Breast epithelium (tissue), 4 donors: ENCODE data around the gene STXBP5. TPM values are rescaled to one million over a fixed set of nuclear protein-coding genes. Genes with fewer than 3 reads are reported as not detected.

ENCODE experiments used
- DNase-seq, 2 donors: peaks; one replicate each; pipeline ENCODE4 v3.0.0-alpha.2; 2019; ENCODE audit warnings: low spot score in 2 of 2
- H3K27ac ChIP-seq, 2 donors: fragments of 200-600 bp; sonication (generic) in 1 of 2; one replicate each; pipeline ENCODE4 v1.5.1; 2016 to 2019; ENCODE audit warnings: mild to moderate bottlenecking in 1 of 2
- H3K27me3 ChIP-seq, 2 donors: fragments of 200-600 bp; sonication (generic) in 1 of 2; one replicate each; pipeline versions ENCODE4 v1.5.1 to v1.6.0; 2017 to 2019; ENCODE audit warnings: control low read depth in 1 of 2, mild to moderate bottlenecking in 1 of 2
- H3K36me3 ChIP-seq: fragments of 200-600 bp; one replicate; pipeline ENCODE4 v1.5.1; 2019
- H3K4me1 ChIP-seq, 2 donors: fragments of 200-600 bp; sonication (generic); one replicate each; pipeline ENCODE4 v1.5.1; 2016 to 2019; ENCODE audit warnings: control low read depth in 1 of 2
- H3K4me3 ChIP-seq, 3 donors: fragments of 200-600 bp; sonication (generic); 1 replicate in 2 of 3; 2 replicates in 1 of 3; pipeline ENCODE4 v1.5.1; 2016 to 2019; ENCODE audit warnings: mild to moderate bottlenecking in 3 of 3, moderate library complexity in 2 of 3
- H3K9me3 ChIP-seq, 2 donors: fragments of 200-600 bp; sonication (generic) in 1 of 2; one replicate each; pipeline ENCODE4 v1.5.1; 2016 to 2019; ENCODE audit warnings: control low read depth in 1 of 2
- CTCF ChIP-seq, 3 donors: fragments of 450-650 bp; IDR thresholded peaks; one replicate each; pipeline ENCODE4 v1.5.1; 2016 to 2017; ENCODE audit warnings: antibody characterized with exemption in 3 of 3, mild to moderate bottlenecking in 3 of 3, moderate library complexity in 3 of 3
- POLR2A ChIP-seq: fragments of 450-650 bp; IDR thresholded peaks from one replicate; pipeline ENCODE4 v1.6.1; 2016; ENCODE audit warnings: antibody characterized with exemption, mild to moderate bottlenecking, moderate library complexity
- POLR2AphosphoS5 ChIP-seq, 3 donors: sonication (generic); formaldehyde crosslinking; IDR thresholded peaks; one replicate each; pipeline ENCODE4 v1.6.1; 2017; ENCODE audit warnings: antibody characterized with exemption in 3 of 3
- intact Hi-C: fragments of 100-400 bp; cut with DNase I; formaldehyde crosslinking; loops from one replicate; pipeline ENCODE4 v1.15.1; 2023; ENCODE audit warnings: low total_unique reads
- total RNA-seq, 3 donors: library from RNA; depleted of rRNA; stranded (reverse); fragments of >200 nt; gene quantifications; one replicate each; pipeline ENCODE4 v1.1.0, GENCODE V29; 2016

STXBP5 gene
- total RNA-seq, 3 donors from 2014 or later: 21.3 to 43.6 (median 26.9) TPM

- H3K4me1 ChIP-seq: no peaks in the 10 kb centered on the region
- no peak overlapping the region for H3K27ac ChIP-seq
- no peak for TF ChIP-seq POLR2A
- TF ChIP-seq CTCF (IDR thresholded peaks at IDR 0.05): no peak
- no peak overlapping the region for H3K4me3 ChIP-seq
- intact Hi-C loops: no loop called here
- no peaks in the 10 kb centered on the region for H3K36me3 ChIP-seq
- H3K27me3 ChIP-seq: no peaks in the 10 kb centered on the region
- DNase-seq: no peak
- no peaks in the 10 kb centered on the region for H3K9me3 ChIP-seq
Observed at GRCh38 chr6:147195987-147196386, 8.2 kb upstream of the STXBP5 start.

- intact Hi-C loops: no loop called here
- no peaks in the 10 kb centered on the region for H3K27me3 ChIP-seq
- no peak overlapping the region for H3K4me3 ChIP-seq
- no peak overlapping the region for H3K27ac ChIP-seq
- no peaks in the 10 kb centered on the region for H3K36me3 ChIP-seq
- DNase-seq: no peak
- TF ChIP-seq CTCF (IDR thresholded peaks at IDR 0.05) (no peak), POLR2AphosphoS5 (IDR thresholded peaks at IDR 0.05) (no peak), POLR2A (no peak)
- H3K9me3 ChIP-seq: no peaks in the 10 kb centered on the region
- no peaks in the 10 kb centered on the region for H3K4me1 ChIP-seq
Observed at GRCh38 chr6:147200711-147201110, 3.5 kb upstream of the STXBP5 start.

- Histone ChIP-seq H3K4me3 (peak overlapping the region; percentile 85 to 93 (median 86)), H3K36me3 (no peaks in the 10 kb centered on the region), H3K4me1 (no peaks in the 10 kb centered on the region), H3K9me3 (no peaks in the 10 kb centered on the region), H3K27me3 (no peaks in the 10 kb centered on the region), H3K27ac (peak overlapping the region; percentile 96 to 98)
- intact Hi-C loops: no loop called here
- TF ChIP-seq CTCF (IDR thresholded peaks at IDR 0.05) (no peak), POLR2A (no peak), POLR2AphosphoS5 (IDR thresholded peaks at IDR 0.05) (no peak)
- no peak for DNase-seq
Observed at GRCh38 chr6:147201885-147202515, 2.2 kb upstream of the STXBP5 start.

GRCh38 chr6:147202516-147203310, 1.5 kb upstream of the STXBP5 start:
- Histone ChIP-seq H3K36me3 (no peaks in the 10 kb centered on the region), H3K9me3 (no peaks in the 10 kb centered on the region), H3K4me1 (no peaks in the 10 kb centered on the region), H3K4me3 (peak overlapping the region; percentile 85 to 93 (median 86)), H3K27me3 (no peaks in the 10 kb centered on the region), H3K27ac (peak overlapping the region; percentile 96 to 98)
- DNase-seq: peak; percentile 79 to 87
- no peak for TF ChIP-seq CTCF (IDR thresholded peaks at IDR 0.05)
- TF ChIP-seq POLR2AphosphoS5 (IDR thresholded peaks at IDR 0.05): peak in 2 of 3 donors; percentile 42 to 76
- TF ChIP-seq POLR2A: peak; percentile 67
- intact Hi-C loops: no loop called here

- TF ChIP-seq POLR2AphosphoS5 (IDR thresholded peaks at IDR 0.05) (no peak), POLR2A (no peak), CTCF (IDR thresholded peaks at IDR 0.05) (no peak)
- DNase-seq: peak; percentile 59 to 66
- H3K4me3 ChIP-seq: peak overlapping the region; percentile 85 to 93 (median 86)
- intact Hi-C loops: no loop called here
- H3K27me3 ChIP-seq: no peaks in the 10 kb centered on the region
- H3K36me3 ChIP-seq: no peaks in the 10 kb centered on the region
- no peaks in the 10 kb centered on the region for H3K4me1 ChIP-seq
- H3K27ac ChIP-seq: peak overlapping the region; percentile 96 to 98
- H3K9me3 ChIP-seq: no peaks in the 10 kb centered on the region
Observed at GRCh38 chr6:147203311-147204059, 732 bp upstream of the STXBP5 start.
